AG09309 (cell line): ENCODE data around the gene KRTAP4-5.
"Not testable (repeated sequence)": the region's sequence is repeated elsewhere in the genome, so short reads cannot be mapped to it uniquely, and the experiment has no call there.

Experiments used
- DNase-seq: peaks from one replicate; pipeline ENCODE4 v3.0.0-alpha.2; 2010; ENCODE audit warnings: low read depth
- H3K4me3 ChIP-seq: 2 replicates; pipeline ENCODE4 v1.5.1; 2011; ENCODE audit warnings: mild to moderate bottlenecking, low read depth, low read length, moderate library complexity; ENCODE audit not compliant: control insufficient read depth
- TF ChIP-seq, protein P1 (sequence below): IDR thresholded peaks from 2 replicates; pipeline ENCODE4 v1.5.1; 2011; ENCODE audit warnings: mild to moderate bottlenecking, low read depth, low read length, inconsistent platforms; ENCODE audit not compliant: insufficient read depth, control insufficient read depth; ENCODE audit errors: missing control alignments

The KRTAP4-5 gene

DNA sequence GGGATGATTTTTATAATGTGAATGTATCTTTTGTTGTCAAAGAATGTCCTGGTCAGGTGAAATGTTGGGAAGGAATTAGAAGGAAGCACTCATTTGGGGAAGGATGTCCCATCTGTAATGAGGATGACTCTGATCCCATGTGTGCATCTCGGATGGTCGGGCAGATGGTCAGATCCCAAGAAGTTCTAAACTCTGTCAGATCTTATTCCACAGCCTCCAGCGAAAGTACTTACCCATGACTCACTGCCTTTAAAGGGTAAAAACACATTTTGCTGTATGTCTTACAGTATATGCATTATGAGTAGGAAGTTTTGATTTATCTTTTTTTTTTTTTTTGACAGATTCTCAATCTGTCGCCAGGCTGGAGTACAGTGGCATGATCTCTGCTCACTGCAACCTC lies 30.9 kb downstream of the KRTAP4-5 start:
- TF ChIP-seq, protein P1, sequence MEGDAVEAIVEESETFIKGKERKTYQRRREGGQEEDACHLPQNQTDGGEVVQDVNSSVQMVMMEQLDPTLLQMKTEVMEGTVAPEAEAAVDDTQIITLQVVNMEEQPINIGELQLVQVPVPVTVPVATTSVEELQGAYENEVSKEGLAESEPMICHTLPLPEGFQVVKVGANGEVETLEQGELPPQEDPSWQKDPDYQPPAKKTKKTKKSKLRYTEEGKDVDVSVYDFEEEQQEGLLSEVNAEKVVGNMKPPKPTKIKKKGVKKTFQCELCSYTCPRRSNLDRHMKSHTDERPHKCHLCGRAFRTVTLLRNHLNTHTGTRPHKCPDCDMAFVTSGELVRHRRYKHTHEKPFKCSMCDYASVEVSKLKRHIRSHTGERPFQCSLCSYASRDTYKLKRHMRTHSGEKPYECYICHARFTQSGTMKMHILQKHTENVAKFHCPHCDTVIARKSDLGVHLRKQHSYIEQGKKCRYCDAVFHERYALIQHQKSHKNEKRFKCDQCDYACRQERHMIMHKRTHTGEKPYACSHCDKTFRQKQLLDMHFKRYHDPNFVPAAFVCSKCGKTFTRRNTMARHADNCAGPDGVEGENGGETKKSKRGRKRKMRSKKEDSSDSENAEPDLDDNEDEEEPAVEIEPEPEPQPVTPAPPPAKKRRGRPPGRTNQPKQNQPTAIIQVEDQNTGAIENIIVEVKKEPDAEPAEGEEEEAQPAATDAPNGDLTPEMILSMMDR, result no peak
- no peak for DNase-seq
- no peak overlapping the region for H3K4me3 ChIP-seq

DNA sequence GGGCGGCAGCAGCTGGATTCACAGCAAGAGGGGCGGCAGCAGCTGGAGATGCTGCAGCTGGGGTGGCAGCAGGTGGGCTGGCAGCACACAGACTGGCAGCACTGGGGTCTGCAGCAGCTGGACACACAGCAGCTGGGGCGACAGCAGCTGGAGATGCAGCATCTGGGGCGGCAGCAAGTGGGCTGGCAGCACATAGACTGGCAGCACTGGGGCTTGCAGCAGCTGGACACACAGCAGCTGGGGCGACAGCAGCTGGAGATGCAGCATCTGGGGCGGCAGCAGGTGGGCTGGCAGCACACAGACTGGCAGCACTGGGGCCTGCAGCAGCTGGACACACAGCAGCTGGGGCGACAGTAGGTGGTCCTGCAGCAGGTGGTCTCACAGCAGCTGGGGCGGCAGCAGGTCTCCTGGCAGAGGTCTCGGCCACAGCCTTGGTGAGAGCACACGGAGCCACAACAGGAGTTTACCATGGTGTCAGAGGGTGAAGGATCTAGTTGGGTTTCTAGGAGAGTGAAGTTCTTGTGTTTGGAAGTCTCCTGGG lies 31.7 kb downstream of the KRTAP4-5 start, which contains the start of gene KRTAP4-11:
TSS of gene KRTAP4-11 (minus strand) at position 528 of the 541 bp plus-strand sequence. CDS start at position 470, 58 bp downstream.
- H3K4me3 ChIP-seq, DNase-seq: not testable (repeated sequence)

DNA sequence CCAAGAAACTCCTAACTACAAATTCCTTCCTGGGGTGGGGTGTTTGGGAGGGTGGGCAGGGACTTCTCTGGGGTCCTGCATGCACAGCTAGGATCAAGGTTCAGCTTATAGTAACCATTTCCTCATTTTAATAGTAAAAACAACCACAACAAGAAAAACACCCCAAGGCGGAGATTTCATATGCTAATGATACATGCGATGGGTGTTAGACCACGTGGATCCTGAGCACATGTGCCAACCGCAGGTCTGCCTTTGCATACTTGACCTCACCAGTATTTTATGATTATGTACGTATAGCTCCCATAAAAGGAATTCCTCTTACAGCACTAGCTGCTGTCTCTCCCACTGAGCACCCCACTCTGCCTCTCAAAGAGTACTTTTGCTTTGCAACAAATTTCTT lies 33.3 kb downstream of the KRTAP4-5 start:
- no peak overlapping the region for H3K4me3 ChIP-seq
- TF ChIP-seq, protein P1, result no peak
- no peak for DNase-seq

DNA sequence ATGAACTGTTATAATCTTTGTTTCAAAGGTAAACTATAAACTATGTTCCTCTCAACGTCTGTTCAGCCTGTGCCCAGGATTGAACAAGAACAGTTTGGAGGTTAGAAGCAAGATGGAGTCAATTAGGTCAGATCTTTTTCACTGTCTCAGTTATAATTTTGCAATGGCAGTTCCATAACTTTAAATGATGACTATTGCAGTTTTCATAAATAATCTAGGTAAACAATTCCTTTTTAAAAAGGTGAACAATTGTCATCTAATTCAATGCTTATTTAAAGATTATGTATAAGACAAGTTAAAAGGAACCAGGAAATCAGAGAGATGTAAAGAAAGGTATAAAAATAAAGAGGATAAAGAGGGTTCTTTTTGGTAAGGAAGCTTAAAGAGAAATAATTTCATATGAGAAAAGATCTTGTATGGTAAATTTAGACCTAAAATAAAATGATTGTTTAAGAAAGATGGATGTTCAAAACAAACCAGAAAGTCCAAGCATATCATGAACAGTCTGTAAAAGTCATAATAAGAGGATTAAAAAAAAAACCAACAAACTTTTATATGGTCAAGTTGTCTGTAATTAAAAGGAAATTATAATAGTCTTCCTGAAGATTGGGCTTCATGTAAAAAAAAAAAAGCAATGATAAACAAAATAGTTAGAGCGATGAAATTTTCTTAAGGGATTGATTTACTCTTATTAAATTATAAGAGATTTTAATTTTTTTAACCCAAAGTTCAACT lies 38.3 kb downstream of the KRTAP4-5 start:
- no peak overlapping the region for H3K4me3 ChIP-seq
- DNase-seq, result no peak
- TF ChIP-seq, protein P1, result no peak

DNA sequence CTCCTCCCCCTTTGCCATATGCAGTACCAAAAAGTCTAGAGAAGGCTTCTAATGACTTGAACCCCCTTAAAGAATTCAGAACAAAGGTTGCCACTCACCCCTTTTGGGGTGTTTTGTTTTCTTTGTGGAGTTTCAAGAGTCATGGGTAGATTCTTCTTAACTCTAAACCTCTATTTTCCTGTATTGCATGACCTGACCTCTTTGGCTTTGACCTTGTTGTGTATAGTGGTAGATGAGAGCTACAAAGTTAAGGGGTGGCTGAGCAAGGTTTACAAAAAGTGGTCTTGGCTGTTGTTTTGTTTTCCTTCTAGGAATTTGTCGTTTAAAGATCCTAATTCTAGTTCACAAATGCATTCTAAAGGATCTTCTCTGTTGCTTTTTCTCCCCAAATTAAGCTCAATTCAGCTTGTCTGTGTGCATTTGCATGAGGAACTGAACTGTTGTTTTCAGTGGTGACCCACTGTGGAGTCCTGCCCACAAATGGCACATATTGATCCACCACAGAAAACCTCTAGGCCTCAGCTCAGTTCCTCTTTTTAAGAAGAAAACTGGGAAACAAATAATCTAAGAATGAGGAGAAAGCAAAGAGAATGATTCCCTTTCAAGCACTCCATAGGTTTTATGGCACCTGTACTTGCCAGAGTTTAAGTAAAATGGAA lies 40.8 kb downstream of the KRTAP4-5 start:
- not testable (repeated sequence) for H3K4me3 ChIP-seq, DNase-seq

DNA sequence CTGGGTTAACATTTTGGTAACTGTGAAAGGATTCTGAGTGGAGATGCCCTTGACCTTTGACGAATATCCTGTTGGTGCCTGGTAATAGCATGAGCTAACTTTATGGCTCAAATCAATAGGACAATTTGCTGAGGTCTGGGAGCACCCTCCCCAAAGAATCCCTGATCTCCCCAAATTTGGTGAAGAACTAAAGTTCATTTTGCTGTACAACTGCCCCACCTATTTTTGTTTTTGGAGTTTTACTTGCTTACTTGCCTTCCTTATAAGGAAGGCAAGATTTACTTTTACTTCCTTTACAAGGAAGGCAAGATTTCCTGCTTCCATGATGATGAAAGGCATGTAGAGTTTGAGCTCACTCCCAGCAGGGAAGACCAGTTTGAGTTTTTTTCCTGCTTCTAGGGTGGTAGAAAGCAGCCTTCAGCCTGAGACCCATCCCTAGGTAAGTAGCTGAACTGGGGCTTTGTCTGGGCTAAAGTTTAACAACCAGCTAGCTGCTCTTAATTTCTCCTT lies 41.6 kb downstream of the KRTAP4-5 start:
- H3K4me3 ChIP-seq, result no peak overlapping the region
- DNase-seq, result no peak
- TF ChIP-seq, protein P1, result no peak

DNA sequence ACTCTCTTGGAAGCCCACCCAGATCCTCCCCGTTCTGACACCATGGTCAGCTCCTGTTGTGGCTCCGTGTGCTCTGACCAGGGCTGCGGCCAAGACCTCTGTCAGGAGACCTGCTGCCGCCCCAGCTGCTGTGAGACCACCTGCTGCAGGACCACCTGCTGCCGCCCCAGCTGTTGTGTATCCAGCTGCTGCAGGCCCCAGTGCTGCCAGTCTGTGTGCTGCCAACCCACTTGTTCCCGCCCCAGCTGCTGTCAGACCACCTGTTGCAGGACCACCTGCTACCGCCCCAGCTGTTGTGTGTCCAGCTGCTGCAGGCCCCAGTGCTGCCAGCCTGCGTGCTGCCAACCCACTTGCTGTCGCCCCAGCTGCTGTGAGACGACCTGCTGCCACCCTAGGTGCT lies 44.3 kb downstream of the KRTAP4-5 start, which contains the start of gene KRTAP4-9:
TSS of gene KRTAP4-9 (plus strand) at position 43 of the 400 bp plus-strand sequence. CDS start at position 43, 0 bp downstream.
- H3K4me3 ChIP-seq, DNase-seq: not testable (repeated sequence)

DNA sequence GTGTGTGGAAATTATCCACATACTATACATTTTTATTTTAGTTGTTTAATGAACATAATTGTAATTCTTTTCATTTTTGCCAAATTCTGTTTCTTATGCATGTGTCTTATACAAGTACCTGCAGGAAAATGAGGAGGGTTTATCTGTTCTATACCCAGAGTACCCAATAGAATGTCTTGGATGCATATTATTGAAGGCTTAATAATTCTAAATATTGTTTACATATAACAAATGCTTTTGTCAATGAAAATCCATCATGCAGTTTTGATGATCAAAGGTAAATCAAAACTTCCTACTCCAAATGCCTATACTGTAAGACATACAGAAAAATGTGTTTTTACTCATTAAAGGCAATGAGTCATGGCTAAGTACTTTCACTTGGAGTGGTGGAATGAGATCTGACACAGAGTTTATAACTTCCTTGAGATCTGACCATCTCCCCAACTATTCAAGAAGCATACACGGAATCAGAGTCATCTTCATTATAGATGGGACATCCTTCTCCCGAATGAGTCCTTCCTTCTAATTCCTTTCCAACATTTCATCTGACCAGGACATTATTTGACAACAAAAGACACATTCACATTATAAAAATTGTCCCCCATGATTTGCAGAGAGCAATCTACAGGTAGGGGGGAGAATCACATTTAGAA lies 45.1 kb downstream of the KRTAP4-5 start:
- not testable (repeated sequence) for H3K4me3 ChIP-seq, DNase-seq
